Caco-2 (cell line): ENCODE data around the gene POLR1C. TPM values are rescaled to one million over a fixed set of nuclear protein-coding genes. Genes with fewer than 3 reads are reported as not detected.
A peak's percentile ranks its signal among the peaks of the same experiment; 100 is the strongest.
"Not testable (repeated sequence)": the region's sequence is repeated elsewhere in the genome, so short reads cannot be mapped to it uniquely, and the experiment has no call there.

Source experiments
- Bru-seq: library from RNA; stranded (reverse); fragments of 400-500 nt; gene quantifications from one replicate; lab custom pipeline; 2021; lab: Mats Ljungman, UMichigan
- BruChase-seq, 2 experiments: library from RNA; stranded (reverse); fragments of 400-500 nt; gene quantifications; one replicate each; lab custom pipeline; 2021; lab: Mats Ljungman, UMichigan
- BruUV-seq: library from RNA; stranded (reverse); fragments of 400-500 nt; replicated peaks from 2 replicates; lab custom pipeline; 2021; lab: Mats Ljungman, UMichigan
- CTCF ChIA-PET: fragments of 300-600 bp; sonication (Branson Sonifier 250); formaldehyde crosslinking; loops from one replicate; lab custom pipeline; 2022; ENCODE audit warnings: antibody characterized with exemption; lab: Charles Lee
- POLR2A ChIA-PET: fragments of 300-600 bp; sonication (Branson Sonifier 250); formaldehyde crosslinking; loops from one replicate; lab custom pipeline; 2022; ENCODE audit warnings: antibody characterized with exemption; lab: Charles Lee
- DNase-seq, 2 experiments: peaks; one replicate each; pipeline versions ENCODE4 v3.0.0 to v3.0.0-alpha.2; 2020 to 2022
- H3K27me3 ChIP-seq: replicated peaks from 2 replicates; pipeline ENCODE4 v1.6.0; 2011; ENCODE audit warnings: low read length; ENCODE audit not compliant: control insufficient read depth, insufficient read depth
- H3K36me3 ChIP-seq: 2 replicates; pipeline ENCODE4 v1.5.1; 2011; ENCODE audit warnings: low read length; ENCODE audit not compliant: control insufficient read depth, insufficient read depth
- H3K4me1 ChIP-seq: fragments of 250-450 bp; sonication (Bioruptor Pico); 2 replicates; pipeline ENCODE4 v1.5.1; 2020; ENCODE audit warnings: mild to moderate bottlenecking
- H3K4me3 ChIP-seq: 2 replicates; pipeline ENCODE4 v1.5.1; 2011; ENCODE audit warnings: low read depth, mild to moderate bottlenecking, control low read depth, low read length
- H3K9me3 ChIP-seq: fragments of 250-450 bp; sonication (Bioruptor Pico); 2 replicates; pipeline ENCODE4 v1.5.1; 2020; ENCODE audit warnings: mild to moderate bottlenecking, moderate library complexity
- H3K27ac Mint-ChIP-seq: one replicate; pipeline ENCODE4 v1.8.0; 2022; ENCODE audit warnings: mixed read lengths; ENCODE audit not compliant: unreplicated experiment
- H3K27me3 Mint-ChIP-seq: one replicate; pipeline ENCODE4 v1.8.0; 2022; ENCODE audit warnings: mixed read lengths; ENCODE audit not compliant: insufficient read depth, unreplicated experiment
- H3K36me3 Mint-ChIP-seq: one replicate; pipeline ENCODE4 v1.8.0; 2022; ENCODE audit warnings: mild to moderate bottlenecking, mixed read lengths; ENCODE audit not compliant: insufficient read depth, unreplicated experiment
- H3K4me1 Mint-ChIP-seq: one replicate; pipeline ENCODE4 v1.8.0; 2022; ENCODE audit warnings: low read depth, mixed read lengths; ENCODE audit not compliant: unreplicated experiment
- H3K4me3 Mint-ChIP-seq: one replicate; pipeline ENCODE4 v1.8.0; 2022; ENCODE audit warnings: mild to moderate bottlenecking, moderate library complexity, mixed read lengths; ENCODE audit not compliant: unreplicated experiment
- H3K9me3 Mint-ChIP-seq: one replicate; pipeline ENCODE4 v1.8.0; 2022; ENCODE audit warnings: mixed read lengths; ENCODE audit not compliant: unreplicated experiment
- CTCF ChIP-seq, 2 experiments: fragments of 200-600 bp in 1 of 2; IDR thresholded peaks; 1 replicate in 1 of 2; 2 replicates in 1 of 2; pipeline versions ENCODE4 v1.5.1 to v1.8.0; 2011 to 2022; ENCODE audit warnings: antibody characterized with exemption in 1 of 2, control low read depth in 1 of 2, inconsistent platforms in 1 of 2, low read depth in 1 of 2, low read length in 1 of 2, mild to moderate bottlenecking in 1 of 2, moderate library complexity in 1 of 2; ENCODE audit not compliant: insufficient read depth in 1 of 2, severe bottlenecking in 1 of 2, unreplicated experiment in 1 of 2
- intact Hi-C: fragments of 100-400 bp; cut with micrococcal nuclease; formaldehyde crosslinking; loops from one replicate; pipeline ENCODE4 v1.10.0; 2022; ENCODE audit not compliant: unreplicated experiment
- long read RNA-seq: library from polyadenylated mRNA; stranded (forward); transcript quantifications from one replicate; pipeline ENCODE4 v2.0.0, GENCODE V29; 2022
- total RNA-seq: library from RNA; stranded (reverse); gene quantifications from 2 replicates; pipeline ENCODE4 v1.2.3, GENCODE V29; 2022

Gene POLR1C
- total RNA-seq, result 43.7 and 45.1 TPM in 2 replicates
- percentile 56 among the genes with signal in this experiment for Bru-seq, nascent RNA
- BruChase-seq, experiment 1, labeled RNA remaining after a 2-hour chase, result percentile 66 among the genes with signal in this experiment
- BruChase-seq, experiment 2, labeled RNA remaining after a 6-hour chase, result percentile 56 among the genes with signal in this experiment
- long read RNA-seq, transcript POLR1C-203 (9 exons, 1,355 nt), result major isoform, 42 of 84 reads
- long read RNA-seq, partial matches to known transcripts, result 3 of 84 reads
- long read RNA-seq, other reads (novel, unspliced or antisense), result 37 of 84 reads

- peaks cover 27% of the 10 kb centered on the region for H3K36me3 Mint-ChIP-seq
- no peak within 1 kb of the TSS for H3K4me3 Mint-ChIP-seq
- peak; percentile 97 for DNase-seq
- no peak for TF ChIP-seq CTCF (IDR thresholded peaks at IDR 0.05; ENCODE audit: insufficient read depth in 1 of 2, low read depth in 1 of 2, low read length in 1 of 2, severe bottlenecking in 1 of 2, unreplicated experiment in 1 of 2)
- Histone ChIP-seq H3K4me1 (0 out of 2 replicates have a peak, but pooled peaks cover 7% of the 10 kb centered on the region), H3K9me3 (no peaks in the 10 kb centered on the region), H3K4me3 (peak within 1 kb of the TSS; percentile 51), H3K36me3 (peaks cover 3% of the 10 kb centered on the region), H3K27me3 (no peaks in the 10 kb centered on the region)
- H3K4me1 Mint-ChIP-seq, result peaks cover 6% of the 10 kb centered on the region
- H3K27ac Mint-ChIP-seq, result no peak within 1 kb of the TSS
- no peaks in the 10 kb centered on the region for H3K9me3 Mint-ChIP-seq
- intact Hi-C loops, result no loop called here
- BruUV-seq, result TSS peak; percentile 66
- H3K27me3 Mint-ChIP-seq, result no peaks in the 10 kb centered on the region
- CTCF ChIA-PET, result interaction anchor here (1.2 kb wide), 1 partner anchor 10 kb away, joined by 8 read pairs; no protein-coding TSS in a partner anchor
- POLR2A ChIA-PET, result interaction anchor here (0.6 to 1.3 kb wide), 5 partner anchors 9 to 235 kb away, joined by 3 to 6 read pairs (median 3); no protein-coding TSS in a partner anchor
Observed at GRCh38 chr6:43516697-43517504, at the start of gene POLR1C, which contains the start of gene YIPF3. Gene POLR1C (plus strand): TSS chr6:43517089. CDS start chr6:43517110, 21 bp downstream. Gene YIPF3 (minus strand): TSS chr6:43516926. CDS start chr6:43516807, 119 bp downstream.

- H3K36me3 Mint-ChIP-seq, H3K4me1 Mint-ChIP-seq, H3K4me1 ChIP-seq, CTCF ChIA-PET, H3K9me3 Mint-ChIP-seq, intact Hi-C loops, H3K27me3 ChIP-seq, H3K9me3 ChIP-seq, H3K36me3 ChIP-seq, BruUV-seq, H3K27me3 Mint-ChIP-seq, POLR2A ChIA-PET, H3K4me3 Mint-ChIP-seq, H3K27ac Mint-ChIP-seq, H3K4me3 ChIP-seq, DNase-seq: not testable (repeated sequence)
Observed at GRCh38 chr6:43467265-43467664, 49.6 kb upstream of the POLR1C start.

GRCh38 chr6:43467752-43468151, 49.1 kb upstream of the POLR1C start:
- Mint-ChIP-seq H3K27ac (no peak overlapping the region), H3K9me3 (no peaks in the 10 kb centered on the region), H3K27me3 (peaks cover 3% of the 10 kb centered on the region), H3K36me3 (no peaks in the 10 kb centered on the region), H3K4me3 (no peak overlapping the region), H3K4me1 (no peaks in the 10 kb centered on the region)
- Histone ChIP-seq H3K36me3 (no peaks in the 10 kb centered on the region), H3K4me3 (no peak overlapping the region), H3K27me3 (no peaks in the 10 kb centered on the region), H3K4me1 (no peaks in the 10 kb centered on the region), H3K9me3 (no peaks in the 10 kb centered on the region)
- BruUV-seq, result no TSS peak
- CTCF ChIA-PET, result no interaction called here
- intact Hi-C loops, result no loop called here
- DNase-seq, result no peak
- TF ChIP-seq CTCF (IDR thresholded peaks at IDR 0.05; ENCODE audit: insufficient read depth in 1 of 2, low read depth in 1 of 2, low read length in 1 of 2, severe bottlenecking in 1 of 2, unreplicated experiment in 1 of 2), result no peak
- POLR2A ChIA-PET, result no interaction called here
